ENCODE measurements around the gene DOCK1.

Gene DOCK1

GRCh38 chr10:127153181-127153580 lies 248.0 kb downstream of the DOCK1 start:
- no peak for TF ChIP-seq CTCF (conservative IDR thresholded peaks at IDR 0.05; ENCODE audit: low read depth, low read length)
- H3K4me3 ChIP-seq (ENCODE audit: low read length) = no peak overlapping the region
- DNase-seq (ENCODE audit: low read depth) = no peak

GRCh38 chr10:127154831-127155620 lies 249.8 kb downstream of the DOCK1 start:
- H3K4me3 ChIP-seq (ENCODE audit: low read length) = no peak overlapping the region
- TF ChIP-seq CTCF (conservative IDR thresholded peaks at IDR 0.05; ENCODE audit: low read depth, low read length) = no peak
- DNase-seq (ENCODE audit: low read depth) = no peak

- no peak for DNase-seq (ENCODE audit: low read depth)
- no peak overlapping the region for H3K4me3 ChIP-seq (ENCODE audit: low read length)
- no peak for TF ChIP-seq CTCF (conservative IDR thresholded peaks at IDR 0.05; ENCODE audit: low read depth, low read length)
These were observed 251.9 kb downstream of the DOCK1 start for GRCh38 chr10:127157089-127157488.

GRCh38 chr10:127157506-127158200 lies 252.4 kb downstream of the DOCK1 start:
- TF ChIP-seq CTCF (conservative IDR thresholded peaks at IDR 0.05; ENCODE audit: low read depth, low read length) = no peak
- DNase-seq (ENCODE audit: low read depth) = no peak
- H3K4me3 ChIP-seq (ENCODE audit: low read length) = no peak overlapping the region

GRCh38 chr10:127158662-127159061 lies 253.4 kb downstream of the DOCK1 start:
- DNase-seq (ENCODE audit: low read depth) = no peak
- TF ChIP-seq CTCF (conservative IDR thresholded peaks at IDR 0.05; ENCODE audit: low read depth, low read length) = no peak

GRCh38 chr10:127159648-127160245 lies 254.5 kb downstream of the DOCK1 start:
- DNase-seq (ENCODE audit: low read depth) = no peak
- H3K4me3 ChIP-seq (ENCODE audit: low read length) = no peak overlapping the region
- TF ChIP-seq CTCF (conservative IDR thresholded peaks at IDR 0.05; ENCODE audit: low read depth, low read length) = no peak

More at GRCh38 chr10:127158662-127159061, 253.4 kb downstream of the DOCK1 start:
- no peak overlapping the region for H3K4me3 ChIP-seq (ENCODE audit: low read length)

All from retinal pigment epithelial cell (primary cell).